Smooth muscle cell of the brain vasculature (primary cell): Measurements from ENCODE around the gene FMN2.

Experiments used
- DNase-seq: peaks from one replicate; pipeline ENCODE4 v3.0.0-alpha.2; 2012; ENCODE audit warnings: low read depth, low spot score

The FMN2 gene

GRCh38 chr1:240091614-240092300 lies at the start of gene FMN2:
Gene FMN2 (plus strand): TSS chr1:240091883. CDS start chr1:240092110, 227 bp downstream.
- no peak for DNase-seq

- no peak for DNase-seq
These were observed 47.1 kb upstream of the FMN2 start for GRCh38 chr1:240044620-240045019.

- no peak for DNase-seq
These were observed 45.7 kb upstream of the FMN2 start for GRCh38 chr1:240046000-240046399.

GRCh38 chr1:240054109-240054701 lies 37.5 kb upstream of the FMN2 start:
- DNase-seq, result no peak

- DNase-seq, result no peak
These were observed 35.7 kb upstream of the FMN2 start for GRCh38 chr1:240055936-240056335.

GRCh38 chr1:240056350-240056749 lies 35.3 kb upstream of the FMN2 start:
- no peak for DNase-seq

- DNase-seq, result no peak
These were observed 33.6 kb upstream of the FMN2 start for GRCh38 chr1:240058049-240058448.

GRCh38 chr1:240068961-240069360 lies 22.7 kb upstream of the FMN2 start:
- no peak for DNase-seq

- no peak for DNase-seq
These were observed 21.5 kb upstream of the FMN2 start for GRCh38 chr1:240070188-240070587.

GRCh38 chr1:240073097-240073496 lies 18.6 kb upstream of the FMN2 start:
- no peak for DNase-seq

GRCh38 chr1:240074422-240074821 lies 17.3 kb upstream of the FMN2 start:
- DNase-seq, result no peak

- DNase-seq, result no peak
These were observed 16.8 kb upstream of the FMN2 start for GRCh38 chr1:240074908-240075307.

GRCh38 chr1:240084337-240084736 lies 7.3 kb upstream of the FMN2 start:
- DNase-seq, result no peak

- DNase-seq, result no peak
These were observed 6.9 kb upstream of the FMN2 start for GRCh38 chr1:240084749-240085148.

GRCh38 chr1:240086726-240087125 lies 5.0 kb upstream of the FMN2 start:
- no peak for DNase-seq

GRCh38 chr1:240090014-240090413 lies 1.7 kb upstream of the FMN2 start:
- no peak for DNase-seq

GRCh38 chr1:240090957-240091600 lies 604 bp upstream of the FMN2 start:
- DNase-seq, result no peak

GRCh38 chr1:240092301-240093119 lies 827 bp downstream of the FMN2 start:
- DNase-seq, result no peak

GRCh38 chr1:240093120-240093961 lies 1.7 kb downstream of the FMN2 start:
- DNase-seq, result no peak

- no peak for DNase-seq
These were observed 2.5 kb downstream of the FMN2 start for GRCh38 chr1:240094041-240094722.

GRCh38 chr1:240096974-240097373 lies 5.3 kb downstream of the FMN2 start:
- DNase-seq, result no peak
